Transverse colon (tissue), 4 donors: ENCODE results near the gene DCAF15. TPM values are rescaled to one million over a fixed set of nuclear protein-coding genes. Genes with fewer than 3 reads are reported as not detected.

Source experiments
- DNase-seq: peaks from one replicate; pipeline ENCODE4 v3.0.0-alpha.2; 2019
- H3K27ac ChIP-seq, 4 donors: fragments of 200-600 bp; sonication (generic); 2 replicates each; pipeline ENCODE4 v1.5.1; 2016 to 2018; ENCODE audit warnings: inconsistent platforms in 4 of 4
- H3K27me3 ChIP-seq: fragments of 200-600 bp; sonication (generic); 2 replicates; pipeline ENCODE4 v1.5.1; 2017; ENCODE audit warnings: inconsistent platforms
- H3K36me3 ChIP-seq, 4 donors: fragments of 200-600 bp; sonication (generic); 2 replicates each; pipeline ENCODE4 v1.5.1; 2017 to 2019; ENCODE audit warnings: inconsistent platforms in 4 of 4
- H3K4me1 ChIP-seq, 4 donors: fragments of 200-600 bp; sonication (generic); 2 replicates each; pipeline ENCODE4 v1.5.1; 2017 to 2020; ENCODE audit warnings: inconsistent platforms in 4 of 4
- H3K4me3 ChIP-seq, 4 donors: fragments of 200-600 bp; sonication (generic); 1 replicate in 1 of 4; 2 replicates in 3 of 4; pipeline versions ENCODE4 v1.5.1 to v1.6.1; 2017 to 2019; ENCODE audit warnings: inconsistent platforms in 4 of 4
- H3K9me3 ChIP-seq, 2 donors: fragments of 200-600 bp; sonication (generic); 2 replicates each; pipeline ENCODE4 v1.5.1; 2017 to 2019; ENCODE audit warnings: inconsistent platforms in 2 of 2
- EP300 ChIP-seq: sonication (generic); formaldehyde crosslinking; IDR thresholded peaks from one replicate; pipeline ENCODE4 v1.6.1; 2017; ENCODE audit warnings: antibody characterized with exemption, low read depth
- POLR2A ChIP-seq: fragments of 450-650 bp; IDR thresholded peaks from one replicate; pipeline ENCODE4 v1.6.1; 2016; ENCODE audit warnings: antibody characterized with exemption, mild to moderate bottlenecking, moderate library complexity
- POLR2AphosphoS5 ChIP-seq, 3 donors: sonication (generic); formaldehyde crosslinking; IDR thresholded peaks; one replicate each; pipeline ENCODE4 v1.6.1; 2016; ENCODE audit warnings: antibody characterized with exemption in 3 of 3
- WGBS, 2 donors: methylation state at CpG; one replicate each; pipeline ENCODE4 v1.1.5; 2018; ENCODE audit warnings: low coverage in 1 of 2; 5-methylcytosine and 5-hydroxymethylcytosine counted together
- in situ Hi-C, 4 donors: fragments of 200-750 bp; cut with MboI; loops; one replicate each; pipeline versions ENCODE4 v1.15.0 to v1.15.1; 2017; ENCODE audit warnings: low sequenced_read_pairs in 3 of 4, low pct_ligation_motif_present in 1 of 4, low pct_unique_long_range_greater_than_20kb in 1 of 4
- intact Hi-C: fragments of 100-400 bp; cut with DNase I; formaldehyde crosslinking; loops from one replicate; pipeline ENCODE4 v1.15.1; 2023; ENCODE audit warnings: low total_unique reads
- total RNA-seq, 4 donors: library from RNA; depleted of rRNA; stranded (reverse); fragments of >200 nt; gene quantifications; one replicate each; pipeline ENCODE4 v1.1.0, GENCODE V29; 2016
- TF ChIP-seq, protein P1 (sequence below), 5 experiments: fragments of 200-600 bp in 3 of 5; fragments of 450-650 bp in 2 of 5; sonication (generic) in 3 of 5; IDR thresholded peaks; 1 replicate in 2 of 5; 2 replicates in 3 of 5; pipeline ENCODE4 v1.5.1; 2016 to 2017; ENCODE audit warnings: antibody characterized with exemption in 5 of 5, inconsistent platforms in 3 of 5, mild to moderate bottlenecking in 2 of 5, moderate library complexity in 1 of 5

Gene DCAF15, protein sequence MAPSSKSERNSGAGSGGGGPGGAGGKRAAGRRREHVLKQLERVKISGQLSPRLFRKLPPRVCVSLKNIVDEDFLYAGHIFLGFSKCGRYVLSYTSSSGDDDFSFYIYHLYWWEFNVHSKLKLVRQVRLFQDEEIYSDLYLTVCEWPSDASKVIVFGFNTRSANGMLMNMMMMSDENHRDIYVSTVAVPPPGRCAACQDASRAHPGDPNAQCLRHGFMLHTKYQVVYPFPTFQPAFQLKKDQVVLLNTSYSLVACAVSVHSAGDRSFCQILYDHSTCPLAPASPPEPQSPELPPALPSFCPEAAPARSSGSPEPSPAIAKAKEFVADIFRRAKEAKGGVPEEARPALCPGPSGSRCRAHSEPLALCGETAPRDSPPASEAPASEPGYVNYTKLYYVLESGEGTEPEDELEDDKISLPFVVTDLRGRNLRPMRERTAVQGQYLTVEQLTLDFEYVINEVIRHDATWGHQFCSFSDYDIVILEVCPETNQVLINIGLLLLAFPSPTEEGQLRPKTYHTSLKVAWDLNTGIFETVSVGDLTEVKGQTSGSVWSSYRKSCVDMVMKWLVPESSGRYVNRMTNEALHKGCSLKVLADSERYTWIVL
- 10 to 100 TPM; 26.2 to 61.7 (median 35.8) TPM for total RNA-seq

DNA sequence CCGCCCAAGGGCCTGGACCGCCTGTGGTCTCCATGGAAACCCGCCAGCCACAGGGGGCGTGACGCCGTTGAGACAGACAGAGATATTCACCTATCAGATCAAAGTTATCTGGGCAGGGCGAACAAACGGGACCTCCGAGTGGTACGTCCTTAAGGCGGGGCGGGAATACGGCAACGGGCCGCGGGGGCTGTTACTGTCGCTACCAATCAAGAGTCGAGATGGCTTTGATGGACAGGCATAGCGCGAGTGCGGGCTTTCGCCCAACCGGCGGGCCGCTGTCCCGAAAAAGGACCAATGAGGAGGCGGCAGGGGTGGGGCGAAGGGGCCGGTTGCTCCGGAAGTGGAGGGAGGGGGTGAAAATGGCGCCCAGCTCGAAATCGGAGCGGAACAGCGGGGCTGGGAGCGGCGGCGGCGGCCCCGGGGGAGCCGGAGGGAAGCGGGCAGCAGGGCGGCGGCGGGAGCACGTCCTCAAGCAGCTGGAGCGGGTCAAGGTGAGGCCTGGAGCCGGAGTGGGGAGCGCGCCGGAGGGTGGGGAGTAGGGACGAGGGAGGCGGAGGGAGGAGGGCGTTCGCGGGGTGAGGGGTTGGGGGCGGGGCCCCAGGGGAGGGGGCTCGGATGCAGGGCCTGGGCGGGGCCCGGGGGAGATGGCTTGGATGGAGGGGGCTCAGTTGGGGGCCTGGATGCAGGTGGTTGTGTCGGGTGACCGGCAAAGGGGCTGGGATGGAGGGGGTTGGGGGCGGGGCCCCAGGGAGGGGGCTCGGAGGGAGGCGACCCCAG is at the start of gene DCAF15:
Gene DCAF15 (plus strand): TSS at position 356 of the 777 bp plus-strand sequence. CDS start 4 bp downstream, at position 360.
- no peaks in the 10 kb centered on the region for H3K9me3 ChIP-seq
- peak; percentile 99 for DNase-seq
- intact Hi-C loops = no loop called here
- H3K27me3 ChIP-seq = no peaks in the 10 kb centered on the region
- peaks cover 0 to 21% (median 10%) of the 10 kb centered on the region in 4 donors for H3K36me3 ChIP-seq
- H3K4me1 ChIP-seq = peaks cover 3 to 16% (median 13%) of the 10 kb centered on the region in 4 donors
- in situ Hi-C loops = no loop called here
- peak within 1 kb of the TSS; percentile 67 to 100 (median 84) for H3K4me3 ChIP-seq
- TF ChIP-seq, protein P1, sequence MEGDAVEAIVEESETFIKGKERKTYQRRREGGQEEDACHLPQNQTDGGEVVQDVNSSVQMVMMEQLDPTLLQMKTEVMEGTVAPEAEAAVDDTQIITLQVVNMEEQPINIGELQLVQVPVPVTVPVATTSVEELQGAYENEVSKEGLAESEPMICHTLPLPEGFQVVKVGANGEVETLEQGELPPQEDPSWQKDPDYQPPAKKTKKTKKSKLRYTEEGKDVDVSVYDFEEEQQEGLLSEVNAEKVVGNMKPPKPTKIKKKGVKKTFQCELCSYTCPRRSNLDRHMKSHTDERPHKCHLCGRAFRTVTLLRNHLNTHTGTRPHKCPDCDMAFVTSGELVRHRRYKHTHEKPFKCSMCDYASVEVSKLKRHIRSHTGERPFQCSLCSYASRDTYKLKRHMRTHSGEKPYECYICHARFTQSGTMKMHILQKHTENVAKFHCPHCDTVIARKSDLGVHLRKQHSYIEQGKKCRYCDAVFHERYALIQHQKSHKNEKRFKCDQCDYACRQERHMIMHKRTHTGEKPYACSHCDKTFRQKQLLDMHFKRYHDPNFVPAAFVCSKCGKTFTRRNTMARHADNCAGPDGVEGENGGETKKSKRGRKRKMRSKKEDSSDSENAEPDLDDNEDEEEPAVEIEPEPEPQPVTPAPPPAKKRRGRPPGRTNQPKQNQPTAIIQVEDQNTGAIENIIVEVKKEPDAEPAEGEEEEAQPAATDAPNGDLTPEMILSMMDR (IDR thresholded peaks at IDR 0.05) = no peak
- TF ChIP-seq POLR2A (peak; percentile 72), POLR2AphosphoS5 (IDR thresholded peaks at IDR 0.05) (peak; percentile 29 to 78 (median 77)), EP300 (no peak)
- 0% methylated on average over 24 to 56 of the region's 65 CpGs for WGBS, 2 donors
- peak within 1 kb of the TSS; percentile 84 to 91 (median 88) for H3K27ac ChIP-seq

- intact Hi-C loops = no loop called here
- 86% methylated on average over 4 of the region's 4 CpGs; no CpG with 5 or more reads in 1 of the 2 donors for WGBS, 2 donors
- H3K9me3 ChIP-seq = no peaks in the 10 kb centered on the region
Observed at GRCh38 chr19:13902993-13903555, 49.2 kb upstream of the DCAF15 start.

GRCh38 chr19:13905634-13906520 is 46.4 kb upstream of the DCAF15 start, which contains the start of the genes BRME1 and CC2D1A:
Gene BRME1 (minus strand): TSS chr19:13906117. CDS start chr19:13904892, 1,225 bp downstream.
Gene CC2D1A (plus strand): TSS chr19:13906201. CDS start chr19:13906442, 241 bp downstream.
- H3K36me3 ChIP-seq = peaks cover 0 to 5% (median 3%) of the 10 kb centered on the region in 4 donors
- intact Hi-C loops = no loop called here
- DNase-seq = peak; percentile 96
- WGBS, 2 donors = 17 to 57% methylated on average over 5 to 66 of the region's 86 CpGs
- H3K27me3 ChIP-seq = no peaks in the 10 kb centered on the region
- peaks cover 6 to 41% (median 31%) of the 10 kb centered on the region in 4 donors for H3K4me1 ChIP-seq
- H3K9me3 ChIP-seq = no peaks in the 10 kb centered on the region
- H3K27ac ChIP-seq = peak within 1 kb of the TSS; percentile 87 to 96 (median 92)
- TF ChIP-seq EP300 = no peak
- TF ChIP-seq POLR2A = peak; percentile 86
- TF ChIP-seq, protein P1 (IDR thresholded peaks at IDR 0.05) = peak in 1 of 5 experiments; percentile 23
- peak; percentile 56 to 93 (median 93) for TF ChIP-seq POLR2AphosphoS5 (IDR thresholded peaks at IDR 0.05)
- H3K4me3 ChIP-seq = peak within 1 kb of the TSS; percentile 67 to 93 (median 81)
- in situ Hi-C loops = no loop called here

More at GRCh38 chr19:13902993-13903555, 49.2 kb upstream of the DCAF15 start:
- no peak overlapping the region for H3K27ac ChIP-seq
- no peaks in the 10 kb centered on the region for H3K36me3 ChIP-seq
- DNase-seq = no peak
- H3K4me3 ChIP-seq = no peak overlapping the region
- in situ Hi-C loops = no loop called here
- H3K4me1 ChIP-seq = peaks cover 6 to 33% (median 29%) of the 10 kb centered on the region in 4 donors
- TF ChIP-seq POLR2A = no peak
- TF ChIP-seq EP300 = no peak
- TF ChIP-seq, protein P1 (IDR thresholded peaks at IDR 0.05) = peak in 2 of 5 experiments; percentile 19 to 30
- no peaks in the 10 kb centered on the region for H3K27me3 ChIP-seq
